Measurements from ENCODE around the gene NKTR. TPM values are rescaled to one million over a fixed set of nuclear protein-coding genes. Genes with fewer than 3 reads are reported as not detected.

Gene NKTR
- total and polyA plus RNA-seq, 5 donors from 2014 or later: 9.7 to 291 (median 11.2) TPM

DNA sequence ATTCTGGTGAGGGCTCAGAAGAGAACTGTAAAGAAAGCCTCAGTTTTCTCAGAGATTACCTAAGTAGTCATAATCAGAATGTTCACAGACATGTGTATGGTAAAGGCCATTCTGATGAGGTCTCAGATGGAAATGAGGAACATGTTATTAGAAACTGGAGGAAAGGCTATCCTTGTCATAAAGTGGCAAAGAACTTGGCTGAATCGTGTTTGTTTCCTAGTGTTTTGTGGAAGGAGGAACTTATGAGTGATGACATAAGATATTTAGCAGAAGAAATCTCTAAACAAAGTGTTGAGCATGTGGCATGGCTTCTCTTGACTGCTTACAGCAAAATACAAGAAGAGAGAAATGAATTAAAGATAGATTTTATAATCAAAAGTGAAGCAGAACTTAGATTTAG lies 72.0 kb downstream of the NKTR start:
- DNase-seq (no peak), ATAC-seq (ENCODE audit: low read depth in 2 of 2) (no peak)
- peaks cover 0 to 10% (median 3%) of the 10 kb centered on the region in 7 donors for H3K9me3 Mint-ChIP-seq
- Histone ChIP-seq H3K27me3 (ENCODE audit: control insufficient read depth, insufficient read depth, low read length) (no peaks in the 10 kb centered on the region), H3K36me3 (ENCODE audit: control insufficient read depth, insufficient read depth, low read length) (no peaks in the 10 kb centered on the region), H3K4me1 (ENCODE audit: control insufficient read depth, insufficient read depth, low read length, poor library complexity, severe bottlenecking) (no peaks in the 10 kb centered on the region), H3K9me3 (ENCODE audit: control insufficient read depth in 2 of 2, low read length in 2 of 2) (peaks cover 4 to 5% of the 10 kb centered on the region in 2 experiments), H3K4me3 (ENCODE audit: low read depth, low read length) (no peak overlapping the region), H3K27ac (ENCODE audit: insufficient read depth, low read length, poor library complexity, severe bottlenecking) (no peak overlapping the region)
- H3K4me1 Mint-ChIP-seq: peaks cover 0 to 6% (median 0%) of the 10 kb centered on the region in 4 donors
- H3K4me3 Mint-ChIP-seq: no peak overlapping the region
- H3K27me3 Mint-ChIP-seq: peaks cover 4% of the 10 kb centered on the region
- H3K36me3 Mint-ChIP-seq: no peaks in the 10 kb centered on the region
- no peak overlapping the region for H3K27ac Mint-ChIP-seq

DNA sequence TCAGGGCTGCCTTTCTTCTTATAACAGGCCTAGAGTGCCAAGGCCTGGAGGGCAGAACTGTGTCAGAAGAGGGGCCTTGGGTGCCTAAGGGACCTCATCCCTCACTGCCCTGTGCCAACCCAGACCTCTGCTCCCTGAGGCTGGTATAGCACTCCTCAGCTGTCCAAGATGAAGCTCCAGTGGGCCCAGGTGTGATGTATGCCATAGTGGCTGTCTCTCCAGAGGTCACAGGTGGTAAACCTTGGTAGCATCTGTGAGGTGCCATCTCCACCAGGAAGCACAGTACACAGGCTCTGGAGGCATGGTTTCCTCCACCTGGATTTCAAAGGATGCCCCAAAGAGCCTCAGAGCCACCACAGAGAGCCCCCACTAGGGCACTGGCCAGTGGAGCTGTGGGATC lies 72.6 kb downstream of the NKTR start:
- DNase-seq (no peak), ATAC-seq (ENCODE audit: low read depth in 2 of 2) (no peak)
- Mint-ChIP-seq H3K36me3 (no peaks in the 10 kb centered on the region), H3K9me3 (peaks cover 0 to 15% (median 6%) of the 10 kb centered on the region in 7 donors), H3K27ac (no peak overlapping the region), H3K4me3 (no peak overlapping the region), H3K27me3 (peaks cover 10% of the 10 kb centered on the region), H3K4me1 (peaks cover 0 to 6% (median 0%) of the 10 kb centered on the region in 4 donors)
- Histone ChIP-seq H3K27ac (ENCODE audit: insufficient read depth, low read length, poor library complexity, severe bottlenecking) (no peak overlapping the region), H3K36me3 (ENCODE audit: control insufficient read depth, insufficient read depth, low read length) (no peaks in the 10 kb centered on the region), H3K4me3 (ENCODE audit: low read depth, low read length) (no peak overlapping the region), H3K4me1 (ENCODE audit: control insufficient read depth, insufficient read depth, low read length, poor library complexity, severe bottlenecking) (no peaks in the 10 kb centered on the region), H3K27me3 (ENCODE audit: control insufficient read depth, insufficient read depth, low read length) (no peaks in the 10 kb centered on the region), H3K9me3 (ENCODE audit: control insufficient read depth in 2 of 2, low read length in 2 of 2) (peaks cover 5 to 6% of the 10 kb centered on the region in 2 experiments)

GRCh38 chr3:42674146-42674545 lies 73.7 kb downstream of the NKTR start:
- peaks cover 3 to 17% (median 6%) of the 10 kb centered on the region in 7 donors for H3K9me3 Mint-ChIP-seq
- H3K27me3 ChIP-seq (ENCODE audit: control insufficient read depth, insufficient read depth, low read length): no peaks in the 10 kb centered on the region
- peaks cover 5 to 9% of the 10 kb centered on the region in 2 experiments for H3K9me3 ChIP-seq (ENCODE audit: control insufficient read depth in 2 of 2, low read length in 2 of 2)
- H3K36me3 Mint-ChIP-seq: peaks cover 2% of the 10 kb centered on the region
- peaks cover 10% of the 10 kb centered on the region for H3K27me3 Mint-ChIP-seq
- no peak overlapping the region for H3K4me3 ChIP-seq (ENCODE audit: low read depth, low read length)
- ATAC-seq (ENCODE audit: low read depth in 2 of 2) (no peak), DNase-seq (no peak)
- H3K4me3 Mint-ChIP-seq: peak overlapping the region in 1 of 4 donors; percentile 18
- H3K27ac Mint-ChIP-seq: no peak overlapping the region
- peaks cover 0 to 6% (median 0%) of the 10 kb centered on the region in 4 donors for H3K4me1 Mint-ChIP-seq
- H3K36me3 ChIP-seq (ENCODE audit: control insufficient read depth, insufficient read depth, low read length): no peaks in the 10 kb centered on the region
- H3K4me1 ChIP-seq (ENCODE audit: control insufficient read depth, insufficient read depth, low read length, poor library complexity, severe bottlenecking): no peaks in the 10 kb centered on the region
- no peak overlapping the region for H3K27ac ChIP-seq (ENCODE audit: insufficient read depth, low read length, poor library complexity, severe bottlenecking)

DNA sequence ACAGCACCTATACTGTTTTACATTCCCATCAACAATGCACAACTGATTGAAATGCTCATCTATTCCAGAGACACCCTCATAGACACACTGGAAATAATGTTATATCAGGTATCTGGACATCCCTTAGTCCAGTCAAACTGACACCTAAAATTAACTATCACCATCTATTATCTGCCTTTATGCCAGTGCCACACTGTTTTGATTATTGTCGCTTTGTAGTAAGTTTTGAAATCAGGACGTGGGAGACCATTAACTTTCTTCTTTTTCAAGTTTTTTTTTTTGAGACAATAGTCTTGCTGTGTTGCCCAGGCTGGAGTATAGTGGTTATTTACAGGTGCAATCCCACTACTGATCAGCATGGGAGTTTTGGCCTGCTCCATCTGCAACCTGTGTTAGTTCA lies 75.4 kb downstream of the NKTR start:
- H3K36me3 ChIP-seq (ENCODE audit: control insufficient read depth, insufficient read depth, low read length): no peaks in the 10 kb centered on the region
- H3K27ac Mint-ChIP-seq: no peak overlapping the region
- ATAC-seq (ENCODE audit: low read depth in 2 of 2) (no peak), DNase-seq (no peak)
- H3K4me3 Mint-ChIP-seq: no peak overlapping the region
- peaks cover 13% of the 10 kb centered on the region for H3K27me3 Mint-ChIP-seq
- no peaks in the 10 kb centered on the region for H3K27me3 ChIP-seq (ENCODE audit: control insufficient read depth, insufficient read depth, low read length)
- peaks cover 3% of the 10 kb centered on the region for H3K36me3 Mint-ChIP-seq
- H3K4me3 ChIP-seq (ENCODE audit: low read depth, low read length): no peak overlapping the region
- peaks cover 3 to 17% (median 6%) of the 10 kb centered on the region in 7 donors for H3K9me3 Mint-ChIP-seq
- no peaks in the 10 kb centered on the region for H3K4me1 ChIP-seq (ENCODE audit: control insufficient read depth, insufficient read depth, low read length, poor library complexity, severe bottlenecking)
- no peak overlapping the region for H3K27ac ChIP-seq (ENCODE audit: insufficient read depth, low read length, poor library complexity, severe bottlenecking)
- peaks cover 5 to 9% of the 10 kb centered on the region in 2 experiments for H3K9me3 ChIP-seq (ENCODE audit: control insufficient read depth in 2 of 2, low read length in 2 of 2)
- H3K4me1 Mint-ChIP-seq: peaks cover 0 to 6% (median 0%) of the 10 kb centered on the region in 4 donors

DNA sequence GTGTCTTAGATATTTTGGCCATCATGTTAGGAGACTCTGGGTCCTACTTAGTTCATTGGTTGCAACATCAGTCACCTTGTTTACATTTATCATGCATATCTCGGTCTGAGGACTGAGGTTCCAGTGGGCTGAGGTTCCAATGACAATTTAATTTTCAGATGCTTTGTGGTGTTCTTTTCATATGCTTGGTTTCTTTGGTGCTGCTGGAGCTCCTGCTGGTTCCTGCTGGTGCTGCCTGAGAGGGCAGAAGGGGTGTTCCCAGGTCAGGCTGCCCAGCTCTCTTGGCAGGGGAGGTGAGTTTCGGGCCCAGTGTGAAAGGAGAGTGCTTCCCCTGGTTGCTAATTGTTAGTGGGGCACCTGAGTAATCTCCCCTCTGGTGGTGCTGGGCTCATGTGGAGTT lies 78.0 kb downstream of the NKTR start:
- Histone ChIP-seq H3K4me3 (ENCODE audit: low read depth, low read length) (no peak overlapping the region), H3K27ac (ENCODE audit: insufficient read depth, low read length, poor library complexity, severe bottlenecking) (no peak overlapping the region), H3K27me3 (ENCODE audit: control insufficient read depth, insufficient read depth, low read length) (no peaks in the 10 kb centered on the region), H3K36me3 (ENCODE audit: control insufficient read depth, insufficient read depth, low read length) (no peaks in the 10 kb centered on the region), H3K4me1 (ENCODE audit: control insufficient read depth, insufficient read depth, low read length, poor library complexity, severe bottlenecking) (no peaks in the 10 kb centered on the region), H3K9me3 (ENCODE audit: control insufficient read depth in 2 of 2, low read length in 2 of 2) (peaks cover 5 to 9% of the 10 kb centered on the region in 2 experiments)
- DNase-seq: no peak
- Mint-ChIP-seq H3K27me3 (peaks cover 18% of the 10 kb centered on the region), H3K36me3 (peaks cover 3% of the 10 kb centered on the region), H3K4me3 (no peak overlapping the region), H3K4me1 (no peaks in the 10 kb centered on the region), H3K9me3 (peaks cover 1 to 17% (median 6%) of the 10 kb centered on the region in 7 donors), H3K27ac (no peak overlapping the region)
- ATAC-seq (ENCODE audit: low read depth in 2 of 2): no peak

DNA sequence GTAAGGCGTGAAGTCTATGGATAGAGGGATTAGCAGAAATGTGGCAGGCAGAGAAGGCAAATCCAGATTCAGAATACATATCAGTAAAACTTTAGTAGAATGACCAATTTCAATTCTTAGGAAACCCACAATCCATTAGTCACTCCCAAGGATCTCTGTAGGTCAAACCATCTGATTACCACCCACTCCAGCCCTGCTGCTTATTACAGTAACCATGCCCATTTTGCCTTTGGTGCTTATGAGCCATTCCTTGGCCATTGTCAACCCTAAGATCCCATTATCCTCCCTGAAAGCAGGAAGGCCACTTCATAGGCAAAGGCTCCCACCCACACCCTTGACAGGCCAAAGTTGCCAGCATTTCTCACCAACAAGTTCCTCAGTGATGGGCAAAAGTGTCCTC lies 79.8 kb downstream of the NKTR start:
- Mint-ChIP-seq H3K4me1 (no peaks in the 10 kb centered on the region), H3K4me3 (no peak overlapping the region), H3K27me3 (peaks cover 23% of the 10 kb centered on the region), H3K27ac (no peak overlapping the region), H3K9me3 (peaks cover 1 to 17% (median 6%) of the 10 kb centered on the region in 7 donors), H3K36me3 (peaks cover 3% of the 10 kb centered on the region)
- Histone ChIP-seq H3K36me3 (ENCODE audit: control insufficient read depth, insufficient read depth, low read length) (no peaks in the 10 kb centered on the region), H3K27me3 (ENCODE audit: control insufficient read depth, insufficient read depth, low read length) (no peaks in the 10 kb centered on the region), H3K27ac (ENCODE audit: insufficient read depth, low read length, poor library complexity, severe bottlenecking) (no peak overlapping the region), H3K4me1 (ENCODE audit: control insufficient read depth, insufficient read depth, low read length, poor library complexity, severe bottlenecking) (no peaks in the 10 kb centered on the region), H3K4me3 (ENCODE audit: low read depth, low read length) (no peak overlapping the region), H3K9me3 (ENCODE audit: control insufficient read depth in 2 of 2, low read length in 2 of 2) (peaks cover 5 to 9% of the 10 kb centered on the region in 2 experiments)
- ATAC-seq (ENCODE audit: low read depth in 2 of 2): no peak
- DNase-seq: no peak

DNA sequence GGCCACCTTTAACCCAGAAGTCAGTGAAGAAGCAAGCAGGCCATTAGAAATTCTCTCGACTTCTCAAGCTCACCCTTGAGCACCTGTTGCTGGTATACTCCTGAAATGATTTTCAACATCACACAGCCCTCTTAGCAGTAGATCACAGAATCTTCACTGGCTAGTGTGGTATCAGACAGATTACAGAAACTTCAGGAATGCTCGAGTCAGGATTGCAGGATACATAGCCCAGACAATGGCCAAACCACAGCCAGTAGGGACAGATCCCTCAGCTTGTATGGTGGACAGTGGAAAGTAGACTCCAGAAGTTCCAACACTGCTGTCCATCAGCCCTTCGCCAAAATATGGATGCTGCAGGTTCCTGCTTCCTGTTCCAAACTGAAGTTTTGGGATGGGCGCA lies 80.3 kb downstream of the NKTR start:
- Mint-ChIP-seq H3K4me1 (peaks cover 0 to 3% (median 0%) of the 10 kb centered on the region in 4 donors), H3K4me3 (no peak overlapping the region), H3K27ac (no peak overlapping the region), H3K27me3 (peaks cover 23% of the 10 kb centered on the region), H3K9me3 (peaks cover 1 to 17% (median 6%) of the 10 kb centered on the region in 7 donors), H3K36me3 (peaks cover 3% of the 10 kb centered on the region)
- Histone ChIP-seq H3K9me3 (ENCODE audit: control insufficient read depth in 2 of 2, low read length in 2 of 2) (peaks cover 4 to 8% of the 10 kb centered on the region in 2 experiments), H3K36me3 (ENCODE audit: control insufficient read depth, insufficient read depth, low read length) (no peaks in the 10 kb centered on the region), H3K27ac (ENCODE audit: insufficient read depth, low read length, poor library complexity, severe bottlenecking) (no peak overlapping the region), H3K4me3 (ENCODE audit: low read depth, low read length) (no peak overlapping the region), H3K4me1 (ENCODE audit: control insufficient read depth, insufficient read depth, low read length, poor library complexity, severe bottlenecking) (no peaks in the 10 kb centered on the region), H3K27me3 (ENCODE audit: control insufficient read depth, insufficient read depth, low read length) (no peaks in the 10 kb centered on the region)
- no peak for ATAC-seq (ENCODE audit: low read depth in 2 of 2)
- no peak for DNase-seq

- Histone ChIP-seq H3K36me3 (ENCODE audit: control insufficient read depth, insufficient read depth, low read length) (no peaks in the 10 kb centered on the region), H3K4me1 (ENCODE audit: control insufficient read depth, insufficient read depth, low read length, poor library complexity, severe bottlenecking) (no peaks in the 10 kb centered on the region), H3K27me3 (ENCODE audit: control insufficient read depth, insufficient read depth, low read length) (no peaks in the 10 kb centered on the region), H3K9me3 (ENCODE audit: control insufficient read depth in 2 of 2, low read length in 2 of 2) (peaks cover 0 to 6% of the 10 kb centered on the region in 2 experiments), H3K27ac (ENCODE audit: insufficient read depth, low read length, poor library complexity, severe bottlenecking) (no peak overlapping the region), H3K4me3 (ENCODE audit: low read depth, low read length) (no peak overlapping the region)
- H3K4me1 Mint-ChIP-seq: peaks cover 0 to 4% (median 0%) of the 10 kb centered on the region in 4 donors
- H3K4me3 Mint-ChIP-seq: no peak overlapping the region
- peaks cover 1 to 13% (median 4%) of the 10 kb centered on the region in 7 donors for H3K9me3 Mint-ChIP-seq
- DNase-seq: no peak
- H3K27me3 Mint-ChIP-seq: peaks cover 23% of the 10 kb centered on the region
- peaks cover 3% of the 10 kb centered on the region for H3K36me3 Mint-ChIP-seq
- no peak overlapping the region for H3K27ac Mint-ChIP-seq
- ATAC-seq (ENCODE audit: low read depth in 2 of 2): no peak
Observed at GRCh38 chr3:42681361-42682038, 81.0 kb downstream of the NKTR start.

Data from CD4-positive, CD25-positive, alpha-beta regulatory T cell (primary cell).